ENCODE measurements around the gene ARHGDIB. TPM values are rescaled to one million over a fixed set of nuclear protein-coding genes. Genes with fewer than 3 reads are reported as not detected.

ARHGDIB gene
- total RNA-seq, 1 donor from 2014 or later: 1,194 TPM

DNA sequence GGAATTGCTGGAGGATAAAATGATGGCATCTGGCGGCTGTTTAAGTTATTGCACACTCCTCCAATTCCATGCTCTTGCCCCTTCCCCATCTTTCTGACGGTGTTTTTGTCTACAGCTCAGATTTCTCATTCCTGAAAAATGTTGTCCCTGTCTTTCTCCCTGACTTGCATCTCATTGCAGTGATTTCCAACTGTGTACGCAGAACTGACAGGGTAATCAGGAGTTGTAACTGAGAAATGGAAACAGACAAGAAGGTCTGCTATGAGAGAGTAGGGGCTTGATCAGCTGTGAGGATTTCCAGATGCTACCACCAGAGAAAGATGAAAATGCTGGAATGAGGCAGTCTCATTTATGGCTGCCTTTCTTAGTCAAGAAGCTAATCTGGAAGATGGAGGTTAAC lies 24.4 kb downstream of the ARHGDIB start:
- intact Hi-C loops (cut with micrococcal nuclease): loop anchor here (1.0 kb wide), 1 partner anchor 59 kb away; no protein-coding TSS in a partner anchor

DNA sequence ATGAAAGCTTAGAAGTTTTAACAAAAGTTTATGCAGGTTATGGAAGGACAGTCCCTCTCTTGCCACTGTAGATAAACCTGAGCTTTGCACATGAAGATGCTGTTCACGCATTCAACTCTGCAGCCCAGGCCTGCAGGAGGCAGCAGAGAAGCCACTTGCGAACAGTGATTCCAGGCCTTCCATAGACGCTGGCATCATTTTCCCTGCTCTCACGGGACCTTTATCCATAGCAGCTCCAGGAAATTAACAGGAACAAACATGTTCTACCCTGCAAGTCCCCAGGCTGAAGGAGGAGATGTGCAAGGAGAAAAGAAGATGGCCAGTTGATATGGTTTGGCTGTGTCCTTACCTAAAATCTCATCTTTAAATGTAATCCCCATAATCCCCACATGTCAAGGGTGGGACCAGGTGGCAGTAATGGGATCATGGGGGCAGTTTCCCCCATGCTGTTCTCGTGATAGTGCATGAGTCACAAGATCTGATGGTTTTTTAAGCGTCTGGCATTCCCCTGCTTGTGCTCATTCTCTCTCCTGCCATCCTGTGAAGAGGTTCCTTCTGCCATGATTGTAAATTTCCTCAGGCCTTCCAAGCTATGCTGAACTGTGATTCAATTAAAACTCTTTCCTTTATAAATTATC lies 25.1 kb downstream of the ARHGDIB start:
- intact Hi-C loops (cut with micrococcal nuclease): no loop called here

DNA sequence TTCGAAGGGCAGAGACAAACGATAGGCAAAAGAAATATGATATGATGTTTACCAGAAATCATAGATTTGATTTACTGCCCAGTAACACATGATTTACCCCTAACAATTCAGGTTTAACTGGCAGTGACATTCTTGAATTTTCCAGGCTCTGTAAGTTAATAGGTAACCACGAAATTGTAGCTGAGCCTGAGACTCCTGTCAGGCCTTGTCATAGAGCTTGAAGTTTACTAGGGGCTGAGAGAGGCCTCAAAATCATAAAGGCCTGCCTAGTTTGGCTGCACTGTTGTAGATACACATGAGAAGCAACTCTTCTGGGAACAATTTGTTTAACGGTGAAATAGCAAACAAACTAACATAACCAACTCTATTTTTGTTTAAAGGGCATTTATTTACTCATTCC lies 26.4 kb downstream of the ARHGDIB start:
- intact Hi-C loops (cut with micrococcal nuclease): no loop called here

DNA sequence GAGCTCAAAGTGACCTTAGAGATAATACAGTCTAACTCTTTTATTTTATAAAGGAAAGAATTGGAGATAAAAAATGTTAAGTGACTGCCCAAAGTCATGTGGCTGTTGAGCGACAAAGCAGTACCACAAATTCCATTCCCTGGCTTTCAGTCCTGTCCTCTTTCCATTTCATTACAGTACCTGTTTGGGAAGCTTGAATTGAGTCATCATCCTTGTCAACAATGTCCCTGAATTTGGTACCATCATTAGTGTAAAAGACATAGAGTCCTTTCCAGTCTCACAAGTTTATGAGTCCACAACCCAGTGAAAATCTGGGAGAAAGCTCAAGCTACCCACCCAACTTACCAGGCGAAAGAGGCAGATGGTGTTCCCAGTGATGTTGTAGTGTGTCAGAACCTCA lies 26.9 kb downstream of the ARHGDIB start:
- intact Hi-C loops (cut with micrococcal nuclease): no loop called here

DNA sequence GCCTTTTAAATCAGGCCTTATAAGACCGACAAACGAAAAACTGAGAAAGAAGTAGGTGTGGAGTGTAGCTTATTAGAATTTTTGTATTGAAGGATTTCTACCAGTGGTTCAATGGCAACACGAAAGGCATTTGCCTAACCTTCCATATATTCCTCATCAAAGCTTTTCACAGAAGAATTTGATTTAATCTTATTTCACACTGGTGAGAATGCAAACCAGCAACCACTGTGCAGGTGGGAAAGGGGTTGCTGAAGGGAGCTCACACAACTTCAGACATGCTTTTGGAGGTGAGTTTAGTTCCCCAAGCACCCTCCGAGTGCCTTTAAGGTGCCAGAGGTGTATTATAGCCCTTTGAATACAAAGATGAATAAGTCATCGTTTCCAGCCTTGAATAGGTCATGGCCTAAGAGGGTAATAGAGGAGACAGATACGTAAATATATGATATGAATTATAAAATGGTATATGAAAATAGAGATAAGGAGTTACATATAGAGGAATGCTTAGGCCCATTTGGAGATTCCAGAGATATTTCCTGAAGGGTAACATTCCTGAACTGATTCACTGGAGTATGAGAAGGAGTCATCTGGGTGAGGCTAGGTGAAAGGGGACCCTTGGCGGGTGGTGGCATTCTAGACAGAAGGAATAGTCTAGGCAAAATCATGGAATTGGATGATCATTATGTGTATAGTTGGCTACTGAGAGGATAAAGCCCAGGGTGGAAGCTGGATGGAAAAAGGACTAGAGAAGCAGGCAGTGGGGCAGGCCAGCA lies 29.4 kb downstream of the ARHGDIB start:
- intact Hi-C loops (cut with micrococcal nuclease): no loop called here

DNA sequence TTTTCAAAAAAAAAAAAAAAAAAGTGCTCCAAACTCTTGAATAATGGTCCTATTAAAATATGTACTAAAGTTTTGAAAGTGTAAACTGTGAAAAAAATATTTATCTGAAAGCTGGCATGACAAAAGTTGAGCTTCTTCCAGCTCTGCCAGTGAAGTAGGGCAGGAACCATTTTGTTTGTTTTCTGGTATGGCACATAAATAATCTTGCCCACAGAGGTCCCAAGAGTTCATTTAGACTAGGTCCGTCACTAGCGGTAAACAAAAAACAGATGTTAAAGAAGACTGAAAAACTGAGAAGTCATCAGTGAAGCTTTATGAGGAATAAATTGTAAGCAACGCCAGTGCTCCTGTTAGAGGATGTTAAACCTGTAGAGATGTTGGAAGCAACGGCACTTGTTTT lies 30.0 kb downstream of the ARHGDIB start:
- intact Hi-C loops (cut with micrococcal nuclease): no loop called here

DNA sequence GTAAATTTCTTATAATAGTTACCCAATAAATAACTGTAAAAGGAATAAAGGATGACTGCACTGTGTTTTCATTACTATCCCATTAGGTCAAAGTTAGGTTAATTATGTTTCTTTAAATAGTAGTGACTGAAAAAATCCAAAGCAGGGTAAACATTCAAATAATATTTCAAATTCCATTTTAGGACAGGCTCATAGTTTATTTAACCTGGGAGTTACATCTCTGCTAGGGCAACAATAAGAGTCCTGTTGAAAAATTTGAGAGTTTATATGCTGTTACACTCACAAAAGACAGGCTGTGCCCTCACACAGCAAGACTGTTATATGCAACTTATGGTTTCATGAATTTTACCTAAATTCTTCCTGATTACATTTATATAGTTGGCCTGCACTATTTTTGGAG lies 31.1 kb downstream of the ARHGDIB start:
- intact Hi-C loops (cut with micrococcal nuclease): no loop called here

DNA sequence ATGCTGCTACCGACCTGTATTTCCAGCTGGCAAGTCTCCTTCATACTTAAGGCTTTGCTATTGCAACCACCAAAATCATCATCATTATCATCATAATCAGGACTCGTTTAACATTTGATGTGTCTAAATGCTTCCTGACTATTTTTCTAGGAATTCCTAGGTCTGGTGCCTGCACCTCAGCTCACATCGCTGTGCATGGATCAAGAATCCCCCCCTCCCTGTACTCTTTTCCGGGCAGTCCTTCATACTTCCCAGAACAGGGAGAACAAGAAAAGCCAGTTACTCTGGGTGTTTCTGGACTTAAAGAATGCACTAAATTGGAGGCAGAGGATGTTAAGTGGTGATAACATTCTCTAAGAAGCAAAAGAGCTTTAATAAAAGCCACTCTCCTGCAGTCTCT lies 32.5 kb downstream of the ARHGDIB start:
- intact Hi-C loops (cut with micrococcal nuclease): no loop called here

DNA sequence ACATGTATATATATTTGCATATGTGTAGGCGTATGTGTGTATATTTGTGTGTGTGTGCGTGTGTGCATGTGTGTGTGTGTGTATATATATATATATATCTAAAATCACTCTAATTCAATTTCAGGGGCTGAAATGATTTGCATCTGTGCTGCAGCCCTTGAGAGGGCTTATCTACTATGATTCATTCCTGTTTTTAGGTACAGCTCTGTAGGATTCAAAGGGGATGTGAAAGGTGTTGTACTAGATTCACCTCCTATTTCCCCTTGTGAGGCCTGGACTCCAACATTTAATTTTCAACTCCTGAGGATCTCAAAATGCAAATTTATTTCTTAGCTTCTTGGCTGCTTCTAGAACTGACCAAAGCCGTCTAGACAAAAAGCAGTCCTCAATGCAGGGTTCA lies 34.1 kb downstream of the ARHGDIB start:
- intact Hi-C loops (cut with micrococcal nuclease): no loop called here

DNA sequence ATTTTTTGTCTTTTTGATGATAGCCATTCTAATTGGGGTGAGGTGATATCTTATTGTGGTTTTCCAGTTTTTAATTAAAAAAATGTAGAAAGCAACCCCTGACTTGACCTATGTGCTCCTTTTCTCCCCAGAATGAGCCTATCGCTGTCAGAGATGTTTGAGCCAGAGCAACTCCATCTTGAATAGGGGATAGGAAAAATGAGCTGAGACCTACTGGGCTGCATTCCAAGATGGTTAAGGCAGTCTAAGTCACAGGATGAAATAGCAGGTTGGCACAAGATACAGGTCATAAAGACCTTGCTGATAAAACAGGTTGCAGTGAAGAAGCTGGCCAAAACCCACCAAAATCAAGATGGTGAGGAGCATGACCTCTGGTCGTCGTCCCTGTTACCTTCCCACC lies 36.9 kb downstream of the ARHGDIB start:
- intact Hi-C loops (cut with micrococcal nuclease): no loop called here

DNA sequence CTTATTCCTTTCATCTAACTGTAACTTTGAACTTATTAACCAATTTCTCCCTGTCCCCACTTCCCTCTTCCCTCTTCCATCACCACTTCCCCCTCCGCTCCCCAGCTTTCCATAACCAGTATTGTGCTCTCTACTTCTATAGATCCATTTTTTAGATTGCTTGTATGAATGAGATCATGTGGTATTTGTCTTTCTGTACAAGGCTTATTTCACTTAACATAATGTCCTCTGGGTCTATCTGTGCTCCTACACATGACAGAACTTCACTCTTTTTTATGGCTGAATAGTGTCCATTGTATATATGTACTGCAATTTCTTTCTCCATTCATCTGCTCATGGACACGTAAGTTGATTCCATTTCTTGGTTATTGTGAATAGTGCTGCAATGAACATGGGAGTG lies 37.5 kb downstream of the ARHGDIB start:
- intact Hi-C loops (cut with micrococcal nuclease): no loop called here

DNA sequence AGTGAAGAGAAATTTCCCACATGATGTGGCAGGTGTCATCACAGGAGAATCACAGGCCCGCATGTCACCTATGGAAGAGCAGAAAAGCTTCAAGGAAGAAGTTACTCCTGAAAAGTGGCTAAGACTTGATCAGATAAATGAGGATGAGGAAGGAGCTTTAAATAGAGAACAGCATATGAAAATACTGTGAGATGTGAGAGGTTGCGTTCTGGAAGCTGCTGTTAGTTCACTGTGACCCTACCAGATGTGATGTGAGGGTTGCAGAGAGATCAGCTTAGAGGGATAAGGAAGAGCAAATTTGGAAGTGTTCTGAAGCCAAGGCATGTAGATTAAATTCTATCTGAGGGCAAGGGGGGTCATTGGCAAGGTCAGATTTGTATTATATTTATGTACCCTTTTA lies 40.2 kb downstream of the ARHGDIB start:
- intact Hi-C loops (cut with micrococcal nuclease): no loop called here

DNA sequence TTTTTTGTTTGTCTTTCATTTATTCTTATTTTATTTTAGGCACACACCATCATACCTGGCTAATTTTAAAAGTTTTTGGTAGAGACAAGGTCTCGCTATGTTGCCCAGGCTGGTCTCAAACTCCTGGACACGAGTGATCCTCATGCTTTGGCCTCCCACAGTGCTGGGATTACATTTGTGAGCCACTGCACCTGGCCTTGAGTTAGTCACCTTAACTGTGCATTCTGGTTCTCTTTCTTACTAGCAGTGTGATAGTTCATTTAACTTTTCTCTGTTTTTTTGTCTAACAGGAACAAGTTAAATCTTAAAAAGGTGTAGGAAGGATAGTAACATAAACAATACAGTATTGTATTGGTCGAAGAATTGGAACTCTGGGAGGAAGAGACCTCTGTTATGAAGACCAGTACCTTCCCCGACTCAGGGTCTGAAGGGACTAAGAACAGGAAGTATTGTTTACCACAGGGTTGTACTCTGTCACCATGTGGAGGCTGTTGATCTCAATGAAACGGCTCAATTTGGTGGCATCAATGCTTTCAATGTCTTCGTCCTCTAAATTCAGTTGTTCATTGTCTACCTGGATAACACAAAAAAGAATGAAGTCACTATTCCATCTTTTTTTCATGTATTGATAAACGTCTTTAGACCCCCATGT lies 40.8 kb downstream of the ARHGDIB start:
- intact Hi-C loops (cut with micrococcal nuclease): no loop called here

DNA sequence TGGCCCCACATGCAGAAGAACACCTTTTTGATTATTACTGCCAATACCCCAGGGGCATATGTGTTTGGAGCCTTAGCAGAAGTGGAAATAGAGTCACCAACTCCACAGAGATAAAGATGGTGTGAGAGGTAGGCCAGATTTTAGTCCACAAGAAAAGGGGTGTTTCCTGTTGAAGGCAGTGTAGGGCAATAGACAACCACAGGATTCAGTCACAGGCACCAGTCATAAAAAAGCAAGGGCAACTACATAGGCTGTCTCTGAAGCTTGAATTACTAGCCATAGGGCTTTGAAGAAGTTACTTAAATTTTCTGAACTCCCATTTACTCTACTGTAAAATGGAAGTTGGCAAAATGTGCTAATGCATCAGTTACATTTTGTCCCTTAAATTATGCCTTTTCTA lies 41.9 kb downstream of the ARHGDIB start:
- intact Hi-C loops (cut with micrococcal nuclease): no loop called here

DNA sequence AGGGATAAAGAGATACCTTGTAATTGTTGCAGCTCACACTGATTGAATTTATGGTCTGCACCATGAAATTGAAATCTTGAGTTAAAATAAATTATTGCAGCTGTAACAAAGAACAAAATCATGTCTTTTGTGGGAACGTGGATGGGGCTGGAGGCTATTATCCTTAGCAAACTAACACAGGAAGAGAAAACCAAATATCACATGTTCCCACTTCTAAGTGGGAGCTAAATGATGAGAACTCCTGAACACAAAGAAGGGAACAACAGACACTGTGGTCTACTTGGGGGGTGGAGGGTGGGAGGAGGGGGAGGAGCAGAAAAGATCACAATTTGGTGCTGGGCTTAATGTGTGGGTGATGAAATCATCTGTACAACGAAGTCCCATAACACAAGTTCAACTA lies 45.7 kb downstream of the ARHGDIB start:
- intact Hi-C loops (cut with micrococcal nuclease): no loop called here

DNA sequence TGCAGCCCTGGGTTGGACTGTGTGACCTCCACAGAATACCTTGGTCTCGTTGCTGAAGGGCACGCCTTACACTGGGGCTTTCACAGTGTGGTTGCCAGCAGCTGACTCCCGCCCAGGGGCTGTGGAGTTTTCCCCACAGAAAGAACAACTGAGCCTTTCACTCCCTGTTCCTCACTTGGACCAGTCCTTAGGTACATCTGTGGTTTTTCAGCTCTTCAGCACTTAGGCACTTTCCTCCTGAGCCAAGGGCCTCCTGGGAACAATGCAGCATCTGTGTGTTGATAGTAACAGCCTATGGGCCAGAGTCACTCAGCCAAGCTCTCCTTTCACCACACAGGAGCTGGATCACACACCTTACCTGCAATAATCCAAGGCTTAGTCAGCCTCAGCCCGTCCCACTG lies 48.0 kb downstream of the ARHGDIB start:
- intact Hi-C loops (cut with micrococcal nuclease): no loop called here

DNA sequence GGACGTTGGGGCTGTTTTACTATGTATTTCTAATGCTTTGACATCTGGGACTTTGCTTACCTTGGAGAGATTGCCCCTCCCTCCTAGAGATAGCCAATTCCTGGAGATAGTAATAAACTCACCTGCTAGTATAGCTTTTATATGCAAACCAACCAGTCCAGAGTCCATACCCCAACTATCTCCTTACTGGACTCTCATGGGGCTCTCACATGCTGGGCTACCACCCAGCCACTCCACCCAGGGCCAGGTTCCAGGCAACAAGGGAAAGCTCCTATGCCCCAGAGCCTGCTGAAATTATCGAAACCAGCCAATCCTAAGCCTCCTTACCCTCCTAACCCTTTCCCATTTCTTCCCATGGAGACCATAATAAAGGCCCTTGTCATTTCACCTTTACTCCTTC lies 50.3 kb downstream of the ARHGDIB start:
- intact Hi-C loops (cut with micrococcal nuclease): no loop called here

DNA sequence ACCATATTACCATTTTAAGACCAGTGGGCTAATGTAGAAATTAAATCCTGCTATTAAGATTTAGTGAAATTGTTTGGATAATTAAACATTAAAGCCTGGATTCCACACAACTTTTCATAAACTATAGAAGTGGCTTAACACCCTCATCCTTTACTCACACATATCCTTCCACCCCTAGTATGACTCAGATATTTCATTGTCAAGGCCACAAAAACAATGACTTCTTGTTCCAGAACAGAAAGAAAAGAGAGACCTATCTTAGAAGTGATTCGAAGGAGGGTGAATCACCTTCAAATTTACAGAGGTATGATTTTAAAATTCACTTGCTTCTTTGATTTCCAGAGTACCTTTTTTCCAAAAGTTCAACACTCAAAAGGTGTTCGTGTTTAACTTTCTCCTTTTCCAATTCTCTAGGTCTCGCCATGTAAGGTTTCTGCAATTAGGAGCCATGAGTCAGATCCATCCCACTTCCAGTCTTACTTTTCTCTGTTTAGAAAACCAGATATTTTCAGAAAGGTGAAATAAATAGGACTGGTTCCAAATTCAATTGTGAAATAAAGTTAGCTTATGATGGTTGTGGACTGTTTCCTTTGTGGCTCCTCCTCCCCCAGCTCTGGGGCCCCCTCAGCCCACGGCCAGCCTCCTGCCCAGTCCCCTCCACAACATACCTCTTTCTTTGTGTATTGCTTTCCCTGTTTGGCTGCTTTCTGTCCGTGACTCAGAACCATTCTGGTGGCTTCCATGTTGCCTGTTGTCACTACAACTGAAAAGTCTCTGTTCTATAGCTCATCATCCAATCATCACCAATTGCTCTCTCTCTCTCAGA lies 51.1 kb downstream of the ARHGDIB start:
- intact Hi-C loops (cut with micrococcal nuclease): no loop called here

DNA sequence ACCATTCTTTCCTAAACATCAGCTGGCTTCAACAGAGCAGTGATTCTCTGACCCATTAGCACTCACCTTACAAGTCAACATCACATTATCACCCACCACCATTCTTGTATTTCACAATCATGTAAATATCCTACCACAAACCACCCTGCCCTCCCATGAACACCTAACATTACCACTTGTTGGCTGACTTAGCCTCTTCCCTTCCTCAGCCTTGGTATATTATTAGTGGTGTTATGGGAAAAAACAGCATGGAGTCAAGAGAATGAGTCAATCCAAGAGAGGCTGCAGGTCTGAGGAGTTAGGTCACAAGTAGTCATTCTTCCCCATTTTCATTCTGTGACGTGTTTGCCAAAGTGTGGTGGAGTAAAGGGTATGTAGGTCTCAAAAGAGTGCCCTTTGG lies 53.4 kb downstream of the ARHGDIB start:
- intact Hi-C loops (cut with micrococcal nuclease): no loop called here

DNA sequence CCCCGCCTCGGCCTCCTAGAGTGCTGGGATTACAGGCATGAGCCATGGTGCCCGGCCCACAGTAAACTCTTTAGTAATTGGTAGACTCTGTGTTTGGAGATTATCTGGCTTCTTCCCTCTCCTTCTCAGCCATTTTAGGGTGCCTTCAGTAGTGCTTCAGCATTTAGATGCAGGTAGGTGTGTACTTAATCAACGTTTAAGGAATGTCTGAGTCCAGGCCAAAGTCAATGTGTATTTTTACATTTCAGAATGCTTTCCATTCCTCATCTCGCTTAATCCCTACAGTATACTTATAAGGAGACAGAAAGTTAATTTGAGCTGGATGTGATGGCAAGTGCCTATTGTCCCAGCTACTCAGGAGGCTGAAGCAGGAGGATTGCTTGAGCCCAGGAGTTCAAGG lies 55.3 kb downstream of the ARHGDIB start:
- intact Hi-C loops (cut with micrococcal nuclease): no loop called here

DNA sequence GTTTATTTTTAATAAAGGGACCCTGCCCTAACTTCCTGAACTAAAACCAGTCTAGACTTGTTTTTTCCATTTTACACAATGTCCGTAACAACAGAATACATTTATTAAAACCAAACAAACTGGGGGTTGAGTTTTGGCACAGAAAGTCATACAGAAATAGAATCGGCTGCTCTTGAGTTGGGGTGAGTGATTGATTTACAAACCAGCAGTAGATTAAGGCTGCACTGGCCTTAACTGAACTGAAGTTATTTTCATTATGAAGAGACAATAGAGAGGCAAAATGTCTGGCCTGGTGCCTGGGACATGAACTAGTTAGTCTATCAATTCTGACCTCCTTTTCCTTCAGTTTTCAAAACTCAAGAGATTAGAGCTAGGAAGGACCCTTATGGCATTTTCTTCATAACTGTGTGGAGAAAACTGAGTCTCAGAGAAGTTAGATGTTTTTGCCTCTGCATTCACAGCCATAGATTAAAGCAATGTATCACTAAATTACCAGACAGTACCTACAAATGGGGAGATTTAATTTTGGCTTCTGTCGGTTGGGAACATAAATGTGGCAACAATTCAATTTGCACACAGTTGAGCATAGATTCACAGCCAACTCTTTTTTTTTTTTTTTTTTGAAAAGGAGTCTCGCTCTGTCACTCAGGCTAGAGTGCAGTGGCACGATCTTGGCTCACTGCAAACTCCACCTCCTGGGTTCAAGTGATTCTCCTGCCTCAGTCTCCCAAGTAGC lies 56.0 kb downstream of the ARHGDIB start:
- intact Hi-C loops (cut with micrococcal nuclease): no loop called here

Measured in T-helper 1 cell treated with Interleukin-12 subunit alpha and Interleukin-12 subunit beta and Interleukin-4 antibody, amounts not matched to agents 30 ng/mL and 1 ng/mL, for 36 hours (primary cell).